ENCODE measurements around the gene TUBGCP2.

Gene TUBGCP2

GRCh38 chr10:133259602-133259989, 49.1 kb downstream of the TUBGCP2 start:
- CTCF ChIA-PET: interaction anchor here (1.0 to 1.3 kb wide), 2 partner anchors 114 to 116 kb away, joined by 3 to 4 read pairs; no protein-coding TSS in a partner anchor
- no peaks in the 10 kb centered on the region for H3K36me3 ChIP-seq (ENCODE audit: control insufficient read depth in 2 of 2, insufficient read depth in 1 of 2, low read length in 2 of 2)
- no peak overlapping the region for H3K27ac ChIP-seq (ENCODE audit: extremely low read depth, low read depth, low read length)
- no peaks in the 10 kb centered on the region for H3K9me3 ChIP-seq (ENCODE audit: control insufficient read depth, insufficient read depth, low read depth, low read length)
- no peak overlapping the region for H3K4me3 ChIP-seq (ENCODE audit: low read depth, low read length)
- POLR2A ChIA-PET: no interaction called here
- H3K4me1 ChIP-seq (ENCODE audit: control insufficient read depth, insufficient read depth, low read length): peaks cover 3% of the 10 kb centered on the region
- TF ChIP-seq ZNF335 (tag by site-specific recombination; conservative IDR thresholded peaks at IDR 0.05) (0 out of 2 replicates have a peak, but pooled peaks have one; percentile 9), ZNF394 (tag by site-specific recombination; IDR thresholded peaks at IDR 0.05; ENCODE audit: borderline replicate concordance) (peak; percentile 6; the same call in 1 of the 2 replicates), YY2 (tag by site-specific recombination; IDR thresholded peaks at IDR 0.05) (no peak)

- ChIA-PET POLR2A (no interaction called here), CTCF (interaction anchor here (1.0 to 1.3 kb wide), 2 partner anchors 113 to 116 kb away, joined by 3 to 4 read pairs; no protein-coding TSS in a partner anchor)
- H3K27ac ChIP-seq (ENCODE audit: extremely low read depth, low read depth, low read length): no peak overlapping the region
- peaks cover 3% of the 10 kb centered on the region for H3K4me1 ChIP-seq (ENCODE audit: control insufficient read depth, insufficient read depth, low read length)
- no peaks in the 10 kb centered on the region for H3K36me3 ChIP-seq (ENCODE audit: control insufficient read depth in 2 of 2, insufficient read depth in 1 of 2, low read length in 2 of 2)
- no peaks in the 10 kb centered on the region for H3K9me3 ChIP-seq (ENCODE audit: control insufficient read depth, insufficient read depth, low read depth, low read length)
- no peak overlapping the region for H3K4me3 ChIP-seq (ENCODE audit: low read depth, low read length)
- TF ChIP-seq ZNF629 (tag by site-specific recombination; IDR thresholded peaks at IDR 0.05) (peak; percentile 86), KLF16 (tag by site-specific recombination; IDR thresholded peaks at IDR 0.05) (peak; percentile 50; the same call in 1 of the 2 replicates), ZNF391 (tag by site-specific recombination; IDR thresholded peaks at IDR 0.05; ENCODE audit: borderline replicate concordance, low read depth) (no peak), ZNF148 (tag by site-specific recombination; IDR thresholded peaks at IDR 0.05; ENCODE audit: borderline replicate concordance) (0 out of 2 replicates have a peak, but pooled peaks have one; percentile 52), KLF17 (tag by site-specific recombination; IDR thresholded peaks at IDR 0.05) (peak; percentile 91), ZNF623 (tag by site-specific recombination; IDR thresholded peaks at IDR 0.05) (peak; percentile 25; the same call in 1 of the 2 replicates), ZNF692 (tag by site-specific recombination; IDR thresholded peaks at IDR 0.05) (peak; percentile 48; the same call in 1 of the 2 replicates), TRIM28 (IDR thresholded peaks at IDR 0.05; ENCODE audit: borderline replicate concordance, low read length) (no peak), ZNF626 (tag by site-specific recombination; IDR thresholded peaks at IDR 0.05) (no peak), ZNF701 (tag by site-specific recombination; IDR thresholded peaks at IDR 0.05) (no peak), ZNF366 (tag by site-specific recombination; conservative IDR thresholded peaks at IDR 0.05) (peak; percentile 33; the same call in 1 of the 2 replicates), ZNF521 (tag by site-specific recombination; IDR thresholded peaks at IDR 0.05) (no peak), ZBTB20 (tag by site-specific recombination; IDR thresholded peaks at IDR 0.05) (peak; percentile 34; the same call in 1 of the 2 replicates), ZNF544 (tag by site-specific recombination; IDR thresholded peaks at IDR 0.05) (no peak), ZNF335 (tag by site-specific recombination; conservative IDR thresholded peaks at IDR 0.05) (peak; percentile 19; the same call in 1 of the 2 replicates), GLIS2 (tag by site-specific recombination; IDR thresholded peaks at IDR 0.05) (no peak), PATZ1 (tag by site-specific recombination; IDR thresholded peaks at IDR 0.05) (peak; percentile 47; the same call in 1 of the 2 replicates), ZNF398 (tag by site-specific recombination; IDR thresholded peaks at IDR 0.05) (peak; percentile 58), ATF2 (tag by site-specific recombination; IDR thresholded peaks at IDR 0.05; ENCODE audit: low read depth) (peak; percentile 94), ZNF248 (tag by site-specific recombination; IDR thresholded peaks at IDR 0.05) (no peak)
These were observed 49.7 kb downstream of the TUBGCP2 start for GRCh38 chr10:133258818-133259601.

Measured in HEK293 (cell line).